Stimulated activated CD4-positive, alpha-beta T cell treated with anti-CD3 and anti-CD28 coated beads, Interleukin-1b, Interleukin-23, amount 100 ng/mL, for 48 hours (primary cell): ENCODE measurements around the gene KIF13A.
"Not testable (repeated sequence)": the region's sequence is repeated elsewhere in the genome, so short reads cannot be mapped to it uniquely, and the experiment has no call there.

Experiments used
- DNase-seq: peaks from one replicate; pipeline ENCODE4 v3.0.0-alpha.2; 2020

The KIF13A gene

DNA sequence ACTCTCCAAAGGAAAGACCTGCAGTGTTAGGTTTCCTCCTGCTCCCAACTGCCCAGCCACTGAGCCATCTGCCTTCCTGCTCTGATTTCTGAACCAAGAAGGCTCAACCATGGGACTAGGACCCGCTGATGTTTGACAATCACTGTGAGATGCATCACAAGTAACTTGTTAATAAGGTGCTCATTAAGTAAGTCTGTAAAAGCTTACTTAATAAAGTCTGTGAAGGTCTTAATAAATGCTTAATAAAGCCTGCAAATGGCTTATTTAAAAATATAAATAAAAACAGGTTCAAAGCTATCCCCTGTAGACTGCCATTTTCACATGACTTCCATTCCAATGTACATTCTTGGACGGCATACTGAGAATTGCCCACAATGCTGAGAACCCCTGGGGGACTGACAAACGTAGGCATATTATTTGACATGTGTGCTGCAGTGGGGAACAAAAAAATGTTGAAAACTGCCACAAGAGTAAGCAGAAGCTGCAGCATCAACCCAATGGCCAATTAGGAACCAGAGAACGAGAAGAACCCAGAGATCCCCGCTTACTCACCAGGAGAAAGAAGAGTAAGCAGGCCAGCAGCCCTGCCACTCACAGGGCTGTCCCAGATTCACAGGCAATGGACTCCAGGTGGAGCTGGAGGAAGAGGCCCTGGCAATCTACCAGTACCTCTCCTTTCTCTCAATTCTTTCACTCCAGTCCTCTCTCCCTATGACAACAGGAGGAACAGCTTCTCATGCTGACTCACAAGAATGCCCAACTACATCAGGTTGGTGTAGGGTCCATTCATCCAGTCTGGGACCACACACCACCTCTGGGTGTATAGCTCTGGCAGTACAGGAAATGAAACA, 19.5 kb downstream of the KIF13A start:
- no peak for DNase-seq

DNA sequence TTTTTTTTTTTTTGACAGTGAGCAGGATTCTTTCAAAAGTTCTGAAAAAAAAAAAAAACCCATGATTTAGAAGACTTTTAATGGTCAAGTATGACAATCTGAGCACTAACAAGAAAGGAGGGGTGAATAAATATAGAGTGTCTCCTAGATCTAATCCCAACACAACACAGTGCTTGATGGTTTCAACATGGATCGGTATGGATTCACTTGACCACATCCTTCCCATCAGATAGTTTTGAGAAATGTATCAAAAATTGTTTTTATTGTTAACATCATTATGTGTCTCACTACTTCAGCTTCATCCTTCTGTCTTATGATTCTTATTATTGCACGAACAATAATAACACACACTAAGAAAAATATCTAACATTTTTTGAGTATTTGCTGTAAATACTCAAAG, 21.0 kb downstream of the KIF13A start:
- DNase-seq, result no peak

DNA sequence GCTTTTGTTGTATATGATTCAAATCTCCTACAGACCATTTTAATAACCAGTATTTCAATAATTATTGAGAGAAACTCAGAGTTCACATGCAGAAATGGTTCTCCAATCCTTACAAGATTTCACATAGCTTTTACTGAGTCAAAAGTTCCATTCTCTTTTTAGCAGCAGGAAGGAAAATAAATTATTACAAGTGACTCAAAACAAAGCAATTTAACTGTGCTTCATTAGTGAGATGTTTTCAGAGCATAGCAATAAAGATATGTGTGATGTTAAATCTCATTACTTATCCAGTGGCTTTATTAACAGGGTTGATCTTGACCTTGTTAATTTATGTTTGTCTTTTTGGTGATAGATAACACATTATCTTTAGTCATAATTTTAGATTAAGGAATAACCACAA, 22.0 kb downstream of the KIF13A start:
- no peak for DNase-seq

DNA sequence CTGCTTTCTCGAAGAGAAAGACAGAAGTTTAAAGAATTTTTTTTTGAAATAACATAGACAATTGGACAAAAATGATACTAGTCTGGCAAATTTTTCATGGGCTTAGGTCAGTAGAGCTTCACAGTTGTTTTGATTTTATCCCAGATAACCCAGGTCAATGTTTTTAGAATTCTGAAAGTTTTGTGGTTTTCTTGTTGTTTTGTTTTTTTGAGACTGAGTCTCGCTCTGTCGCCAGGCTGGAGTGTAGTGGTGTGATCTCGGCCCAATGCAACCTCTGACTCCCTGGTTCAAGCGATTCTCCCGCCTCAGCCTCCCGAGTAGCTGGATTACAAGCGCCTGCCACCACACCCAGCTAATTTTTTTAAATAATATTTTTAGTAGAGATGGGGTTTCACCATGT, 22.8 kb downstream of the KIF13A start:
- DNase-seq, result no peak

DNA sequence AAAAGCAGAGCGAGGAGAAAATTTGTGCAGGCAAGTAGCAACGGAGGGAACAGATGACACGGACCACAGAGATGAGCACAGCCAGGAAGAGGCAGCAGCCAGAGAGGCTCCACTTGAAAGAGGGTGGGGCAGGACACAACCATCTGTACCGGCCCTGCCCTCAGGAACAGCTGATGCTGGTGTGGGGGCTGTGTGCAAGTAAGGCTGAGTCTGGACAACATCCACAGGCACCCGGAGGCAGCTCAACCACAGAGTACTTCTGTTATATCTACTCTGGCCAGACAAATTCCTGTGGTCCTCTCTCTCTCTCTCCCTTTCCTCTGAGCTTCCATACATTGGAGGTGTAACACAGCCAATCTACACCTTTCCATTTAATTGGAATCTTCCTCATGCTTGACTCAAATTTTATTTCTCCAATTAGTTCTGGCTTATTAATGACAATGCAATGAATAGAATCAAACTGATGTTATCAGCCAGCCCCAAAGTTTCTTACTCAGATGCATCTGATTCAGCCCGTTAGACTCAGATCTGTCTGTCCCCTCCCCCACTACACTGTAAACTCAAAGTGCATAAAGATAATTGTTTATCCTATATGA, 24.9 kb downstream of the KIF13A start:
- no peak for DNase-seq

DNA sequence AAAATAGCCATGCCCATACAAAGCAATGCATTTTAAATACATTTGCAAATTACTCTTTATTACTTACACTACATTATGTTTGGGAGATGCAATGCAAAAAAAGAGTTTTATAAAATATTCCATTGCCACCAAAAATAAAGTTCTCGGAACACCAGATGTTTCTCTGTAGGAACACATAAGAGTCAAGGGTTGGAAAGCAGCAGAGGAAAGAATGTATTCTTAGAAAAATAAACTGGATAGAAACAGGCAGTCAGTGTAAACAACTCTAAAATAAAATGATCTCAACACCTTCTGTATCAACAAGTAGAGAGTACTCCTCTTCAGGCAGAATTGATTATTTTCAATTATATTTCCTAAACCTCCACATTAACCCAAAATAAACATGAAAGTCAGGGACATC, 28.1 kb downstream of the KIF13A start:
- DNase-seq, result no peak

DNA sequence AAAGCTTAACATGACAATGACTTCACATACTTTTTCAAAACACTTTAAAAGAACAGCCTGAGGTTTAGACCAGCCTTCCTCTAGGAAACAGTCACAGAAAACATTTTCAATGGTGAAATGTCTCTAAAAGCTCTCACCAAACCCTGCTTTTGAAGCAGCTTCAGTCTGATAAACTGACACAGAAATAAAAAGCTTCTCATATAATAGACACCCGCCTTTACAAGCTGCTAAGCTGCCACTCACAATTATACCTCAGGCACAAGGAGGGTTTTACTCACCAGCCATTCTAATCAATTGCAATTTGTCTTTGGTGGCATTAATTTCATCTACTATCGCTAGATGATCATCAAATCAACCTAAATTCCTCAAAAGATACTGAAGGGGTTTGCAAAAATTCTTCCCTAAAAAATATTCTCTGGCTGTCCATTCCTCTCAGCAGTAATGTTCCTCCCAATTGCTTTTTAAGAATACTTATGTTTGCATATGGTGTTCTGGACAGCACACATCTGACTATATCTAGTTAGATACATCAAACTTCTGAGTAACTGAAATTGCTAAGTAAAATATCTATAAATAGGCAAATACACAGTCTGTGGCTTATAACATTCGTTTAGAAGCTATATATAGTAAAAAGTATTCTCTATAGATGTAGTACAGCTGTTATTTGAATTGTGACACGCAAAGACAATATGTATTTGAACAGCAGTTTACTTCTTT, 29.4 kb downstream of the KIF13A start:
- DNase-seq, result no peak

DNA sequence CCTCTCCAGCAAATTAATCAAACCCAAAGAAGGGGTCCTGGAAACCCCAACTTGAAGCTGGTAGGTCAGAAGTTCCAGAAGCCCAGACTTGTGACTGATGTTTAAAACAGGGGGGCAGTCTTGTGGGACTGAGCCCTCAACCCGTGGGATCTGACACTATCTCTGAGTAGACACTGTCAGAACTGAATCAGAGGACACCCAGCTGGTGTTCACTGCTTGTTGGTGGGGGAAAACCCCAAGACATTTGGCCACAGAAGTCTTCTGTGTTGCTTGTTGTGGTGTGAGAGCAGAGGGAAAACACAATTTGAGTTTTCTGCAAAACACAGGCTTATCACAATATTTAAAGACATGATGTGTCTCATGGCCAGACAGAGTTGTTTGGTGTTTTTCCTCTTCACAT, 29.9 kb downstream of the KIF13A start:
- no peak for DNase-seq

DNA sequence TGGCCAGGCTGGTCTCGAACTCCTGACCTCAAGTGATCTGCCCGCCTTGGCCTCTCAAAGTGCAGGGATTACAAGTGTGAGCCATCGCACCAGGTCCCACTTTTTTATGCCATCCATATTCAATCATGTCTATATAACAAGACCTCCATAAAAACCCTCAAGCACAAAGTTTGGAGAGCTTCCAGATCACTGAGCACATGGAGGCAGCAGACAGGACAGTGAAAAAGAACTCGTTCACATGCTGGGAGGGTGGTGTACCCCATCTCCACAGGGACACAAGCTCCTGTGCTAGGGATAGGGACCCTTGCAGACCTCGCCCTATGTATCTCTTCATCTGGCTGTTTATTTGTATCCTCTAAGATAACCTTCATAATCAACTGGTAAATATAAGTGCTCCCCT, 30.3 kb downstream of the KIF13A start:
- DNase-seq, result no peak

DNA sequence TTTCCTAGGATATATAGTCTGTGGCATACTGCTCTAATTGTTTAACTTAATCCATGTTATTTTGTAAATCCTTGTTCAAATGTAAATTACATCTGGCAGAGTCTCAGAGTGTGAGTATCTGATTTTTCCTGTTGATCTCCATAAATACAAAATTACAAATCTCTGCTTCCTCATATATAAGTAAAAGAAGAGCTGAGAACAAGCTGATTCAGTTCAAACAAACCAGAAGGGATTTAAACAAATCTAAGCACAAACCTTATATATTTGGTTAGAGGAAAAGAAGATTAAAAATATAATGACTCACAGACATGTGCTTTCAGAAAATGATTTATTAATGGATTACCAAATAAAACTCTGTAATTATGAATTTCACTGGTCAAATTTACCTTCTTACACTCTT, 37.3 kb downstream of the KIF13A start:
- DNase-seq, result no peak

DNA sequence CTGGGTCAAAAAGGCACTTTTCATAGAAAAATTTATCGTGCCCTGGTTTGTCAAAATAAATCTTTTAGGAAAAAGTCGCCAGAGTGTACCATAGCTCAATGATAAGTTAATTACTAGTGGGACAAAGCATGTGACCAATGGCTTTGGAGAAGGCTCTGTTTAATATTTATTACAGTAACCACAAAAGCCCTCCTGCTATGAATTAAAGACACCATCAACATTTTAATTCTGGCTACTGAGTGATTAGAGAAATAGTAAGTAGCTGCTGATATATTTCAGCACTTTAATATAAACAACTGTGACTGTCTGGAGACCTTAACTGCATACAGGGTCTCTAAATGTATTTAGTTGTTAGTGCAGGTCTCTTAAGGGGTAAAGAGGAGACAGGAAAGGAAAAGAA, 38.3 kb downstream of the KIF13A start:
- no peak for DNase-seq

DNA sequence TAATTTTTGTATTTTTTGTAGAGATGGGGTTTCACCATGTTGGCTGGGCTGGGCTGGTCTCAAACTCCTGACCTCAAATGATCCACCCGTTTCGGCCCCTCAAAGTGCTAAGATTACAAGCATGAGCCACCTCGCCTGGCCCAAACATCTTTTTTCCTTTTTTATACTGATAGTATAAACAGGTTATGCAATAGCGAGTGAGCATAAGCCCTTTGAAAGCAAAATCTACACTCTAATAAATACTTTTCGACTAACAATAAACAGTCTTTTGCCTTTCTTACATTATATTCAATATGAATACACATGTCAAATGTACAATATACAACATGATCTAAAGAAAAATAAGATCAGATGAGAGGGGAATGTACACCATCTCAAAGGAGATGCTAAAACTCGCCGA, 38.7 kb downstream of the KIF13A start:
- no peak for DNase-seq

DNA sequence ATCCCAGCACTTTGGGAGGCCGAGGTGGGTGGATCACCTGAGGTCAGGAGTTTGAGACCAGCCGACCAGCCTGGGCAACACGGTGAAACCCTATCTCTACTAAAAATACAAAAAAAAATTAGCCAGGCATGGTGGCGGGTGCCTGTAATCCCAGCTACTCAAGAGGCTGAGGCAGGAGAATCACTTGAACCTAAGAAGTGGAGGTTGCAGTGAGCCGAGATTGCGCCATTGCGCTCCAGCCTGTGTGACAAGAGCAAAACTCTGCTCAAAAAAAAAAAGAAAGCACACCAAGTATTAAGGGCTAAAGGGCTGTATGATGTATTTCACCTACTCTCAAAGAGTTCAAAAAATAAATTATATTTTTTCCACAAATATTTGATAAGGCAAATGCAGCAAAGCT, 39.9 kb downstream of the KIF13A start:
- not testable (repeated sequence) for DNase-seq

DNA sequence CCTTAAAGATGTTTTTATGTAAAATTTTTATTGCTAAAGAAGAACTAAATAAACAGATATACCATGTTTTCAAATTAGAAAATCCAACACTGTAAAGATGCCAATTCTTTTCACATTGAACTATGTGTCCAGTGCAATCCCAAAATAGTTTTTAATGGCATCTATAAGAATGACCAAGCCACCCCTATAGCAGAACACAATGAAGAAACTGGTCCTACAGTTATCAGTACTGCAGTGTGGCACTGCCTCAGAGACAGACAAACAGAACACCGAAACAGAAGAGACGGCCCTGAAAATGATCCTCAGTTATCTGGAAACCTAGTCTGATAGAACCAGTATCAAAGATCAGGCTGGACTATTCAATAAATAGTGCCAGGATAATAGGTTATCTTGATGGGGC, 41.9 kb downstream of the KIF13A start:
- DNase-seq, result no peak

DNA sequence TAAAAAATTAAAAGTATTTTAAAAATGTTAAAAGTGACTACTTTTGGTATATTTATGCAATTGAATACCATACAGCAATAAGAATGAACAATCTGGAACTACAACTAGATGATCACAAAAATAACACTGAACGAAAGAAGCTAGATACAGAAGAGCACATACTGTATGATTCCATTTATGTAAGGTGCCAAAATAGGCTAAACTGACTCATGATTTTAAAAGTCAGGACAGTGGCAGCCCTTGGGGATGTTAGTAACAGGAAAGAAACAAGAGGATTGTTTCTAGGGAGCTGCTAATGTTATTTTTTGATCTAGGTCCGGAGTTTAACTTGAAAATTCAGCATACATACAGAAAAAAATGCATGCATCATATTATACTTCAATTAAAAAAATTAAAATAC, 42.3 kb downstream of the KIF13A start:
- no peak for DNase-seq

DNA sequence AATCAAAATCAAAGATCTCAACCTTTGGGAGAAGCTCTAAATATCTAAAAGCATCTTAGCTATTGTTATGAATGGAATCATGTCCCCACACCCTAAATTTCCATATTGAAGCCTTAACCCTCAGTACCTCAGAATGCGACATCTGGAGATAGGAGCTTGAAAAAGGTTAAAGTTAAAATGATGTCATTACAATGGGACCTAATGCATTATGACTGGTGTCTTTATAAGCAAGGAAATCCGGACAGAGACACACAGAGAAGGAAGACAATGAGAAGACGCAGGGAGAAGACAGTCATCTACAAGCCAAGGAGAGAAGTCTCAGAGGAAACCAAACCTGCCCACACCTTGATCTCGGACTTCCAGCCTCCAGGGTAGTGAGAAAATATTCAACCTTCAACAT, 46.1 kb downstream of the KIF13A start:
- no peak for DNase-seq

DNA sequence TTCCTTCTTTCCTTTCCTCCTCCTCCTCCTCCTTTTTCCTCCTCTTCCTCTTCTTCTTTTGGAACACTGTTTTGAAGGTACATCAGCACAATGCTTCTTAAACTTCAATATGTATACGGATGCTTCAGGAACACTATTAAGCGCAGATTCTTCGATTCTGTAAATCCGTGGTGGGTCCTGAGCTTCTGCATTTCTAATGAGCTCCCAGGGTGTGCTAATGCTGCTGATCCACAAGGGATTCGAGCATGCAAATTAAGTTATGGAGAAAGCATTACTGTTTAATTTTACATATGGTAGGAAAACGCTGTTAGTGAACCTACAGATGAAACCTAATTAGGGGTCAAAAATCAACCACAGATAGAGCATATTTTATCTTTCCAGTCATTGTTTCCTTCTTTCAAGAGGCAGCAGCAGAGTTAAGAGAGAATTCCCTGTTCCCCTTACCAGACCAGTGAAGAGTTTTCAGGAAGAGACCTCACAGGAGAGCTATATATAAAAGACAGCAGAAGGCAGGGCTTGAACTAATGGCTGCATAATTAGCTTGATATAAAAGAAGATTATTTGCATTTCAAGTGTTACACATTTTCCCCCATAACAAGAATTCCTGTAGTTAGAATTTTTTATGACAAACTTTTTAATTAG, 47.2 kb downstream of the KIF13A start:
- DNase-seq, result no peak

DNA sequence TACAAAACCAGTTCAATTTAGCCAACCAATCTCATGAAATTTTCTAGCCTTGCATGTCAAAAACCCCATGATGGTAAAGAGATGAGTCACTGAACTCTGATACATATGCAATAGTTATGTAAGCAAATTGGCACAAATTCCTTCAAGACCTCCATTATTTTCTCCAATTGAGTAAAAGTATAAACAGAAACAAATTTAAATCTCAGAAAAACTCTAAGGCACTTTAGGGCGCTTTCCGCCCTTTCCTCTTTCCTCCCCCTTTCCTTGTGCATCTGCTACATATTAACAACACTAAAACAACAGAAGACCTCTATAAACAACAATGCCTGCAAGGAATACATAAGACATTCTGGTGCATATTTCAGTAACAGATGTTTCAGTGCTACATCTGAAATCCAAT, 48.5 kb downstream of the KIF13A start:
- no peak for DNase-seq

DNA sequence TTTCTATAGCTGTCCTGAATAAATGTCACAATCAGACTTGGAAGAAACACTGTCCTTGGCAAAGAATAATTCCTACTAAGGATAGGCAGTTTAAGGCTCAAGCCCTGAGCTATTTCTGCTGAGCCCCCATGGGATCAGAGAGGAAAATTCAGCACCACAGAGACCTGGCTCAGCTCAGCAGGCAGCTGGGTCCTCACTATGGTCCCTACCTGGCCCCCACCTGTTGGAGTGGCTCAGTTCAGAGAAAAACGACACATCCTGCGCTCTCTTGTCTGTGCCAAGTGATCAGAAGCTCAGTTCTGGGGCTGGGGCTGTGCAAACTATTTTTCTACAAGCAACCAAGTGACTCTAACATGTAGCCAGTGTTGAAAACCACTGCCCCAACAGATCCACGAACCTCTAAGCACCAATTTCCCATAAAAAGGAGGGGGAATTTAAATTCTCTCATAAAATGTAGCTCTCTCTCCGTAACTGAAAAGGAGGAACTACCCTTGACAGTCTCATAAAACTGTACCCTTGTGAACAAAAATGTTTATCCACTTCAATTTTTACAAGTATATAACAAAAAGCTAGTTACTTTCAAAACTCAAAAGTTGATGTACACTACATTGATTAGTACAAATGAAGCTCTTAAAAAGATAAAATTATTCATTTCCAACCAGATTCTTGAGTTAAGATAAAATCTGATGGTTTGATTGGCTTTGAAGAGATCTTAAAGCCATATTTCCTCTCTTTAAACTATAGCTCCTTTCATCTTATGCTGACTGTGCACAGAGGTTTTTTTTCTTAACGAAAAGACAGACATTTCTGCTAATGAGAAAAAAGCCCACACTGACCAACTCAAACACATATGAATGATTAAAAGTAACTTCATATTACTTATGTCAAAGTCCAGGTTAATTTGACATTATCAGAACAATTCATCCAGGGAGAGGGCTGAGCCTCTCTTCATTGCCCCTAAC, 52.0 kb downstream of the KIF13A start:
- no peak for DNase-seq

DNA sequence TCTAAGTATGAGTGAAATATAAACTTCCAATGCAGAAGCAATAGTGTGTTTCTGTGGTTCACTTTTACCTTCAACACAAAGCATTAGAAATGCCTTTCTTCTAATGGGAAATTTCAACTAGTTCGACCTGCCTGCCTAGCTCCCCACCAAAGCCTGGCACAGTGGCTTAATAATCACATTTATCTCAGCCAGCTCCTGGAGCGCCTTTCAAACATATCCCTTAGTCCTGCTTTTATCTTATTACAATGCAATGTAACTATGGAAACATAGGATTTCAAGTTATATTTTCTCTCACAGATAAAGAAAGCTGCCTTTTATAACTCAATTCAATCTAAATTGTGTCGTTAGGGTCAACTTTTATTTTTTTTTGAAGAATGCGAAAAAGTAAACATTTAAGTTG, 53.7 kb downstream of the KIF13A start:
- DNase-seq, result no peak

DNA sequence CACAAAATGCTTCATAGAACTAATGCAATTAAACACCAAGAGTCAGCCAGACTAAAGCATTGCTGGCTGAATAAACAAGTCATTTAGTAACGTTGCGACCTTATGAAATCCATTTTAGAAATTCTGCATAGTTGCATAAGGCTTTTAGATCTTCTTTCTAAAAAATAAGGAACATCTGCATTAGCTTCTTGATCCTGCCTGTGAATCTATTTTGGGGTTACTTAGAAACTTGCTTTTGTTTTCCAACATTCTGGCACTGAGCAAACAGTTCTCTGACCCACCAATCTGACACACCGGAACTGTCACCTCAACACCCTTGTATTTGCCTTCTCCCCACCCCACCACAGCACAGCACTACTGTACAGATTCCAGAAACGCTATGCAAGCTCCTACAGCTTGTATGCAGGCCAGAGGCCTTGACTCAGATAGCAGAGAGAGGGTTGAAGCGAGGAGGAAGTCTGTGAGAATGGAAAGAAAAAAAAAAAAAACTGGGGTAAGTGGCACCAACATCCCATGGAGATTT, 55.0 kb downstream of the KIF13A start:
- no peak for DNase-seq

DNA sequence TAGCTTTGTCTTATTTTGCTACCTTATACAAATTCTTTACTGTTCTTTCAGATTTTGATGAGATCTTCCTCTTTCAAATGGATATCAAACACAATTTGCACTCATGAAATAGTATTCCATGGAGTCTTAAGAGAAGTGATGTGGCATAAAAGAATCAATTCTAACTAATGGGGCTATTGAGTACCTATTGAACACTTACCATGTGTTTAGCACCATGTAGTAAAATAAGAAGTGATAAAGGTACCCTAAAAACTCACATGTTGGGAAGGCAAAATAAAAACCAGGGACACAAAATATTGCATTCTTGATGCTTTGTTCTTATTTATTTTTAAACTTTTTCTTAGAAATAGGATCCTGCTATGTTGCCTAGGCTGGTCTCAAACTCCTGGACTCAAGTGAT, 56.2 kb downstream of the KIF13A start:
- DNase-seq, result no peak
